Brain microvascular endothelial cell (primary cell): ENCODE measurements around the gene RERE.

ENCODE experiments used
- DNase-seq: peaks from one replicate; pipeline ENCODE4 v3.0.0-alpha.2; 2020
- H3K27ac ChIP-seq: fragments of 250-450 bp; sonication (Bioruptor Pico); 2 replicates; pipeline ENCODE4 v1.5.1; 2020; ENCODE audit warnings: mild to moderate bottlenecking, moderate library complexity
- H3K27me3 ChIP-seq: fragments of 250-450 bp; sonication (Bioruptor Pico); replicated peaks from 2 replicates; pipeline ENCODE4 v1.5.1; 2020; ENCODE audit warnings: mild to moderate bottlenecking
- H3K36me3 ChIP-seq: fragments of 250-450 bp; sonication (Bioruptor Pico); replicated peaks from 2 replicates; pipeline ENCODE4 v1.5.1; 2020; ENCODE audit warnings: mild to moderate bottlenecking
- H3K4me3 ChIP-seq: 2 replicates; pipeline ENCODE4 v1.5.1; 2011; ENCODE audit warnings: low read depth, mild to moderate bottlenecking, control low read depth, low read length, moderate library complexity
- in situ Hi-C: cut with HindIII; loops from 2 replicates; pipeline ENCODE4 v1.10.0; 2017; ENCODE audit warnings: low sequenced_read_pairs, low pct_ligation_motif_present
- TF ChIP-seq, protein P1 (sequence below): IDR thresholded peaks from 2 replicates; pipeline ENCODE4 v1.5.1; 2011; ENCODE audit warnings: low read depth, mild to moderate bottlenecking, moderate library complexity, low read length, control low read depth, inconsistent platforms; ENCODE audit errors: missing control alignments

The RERE gene

DNA sequence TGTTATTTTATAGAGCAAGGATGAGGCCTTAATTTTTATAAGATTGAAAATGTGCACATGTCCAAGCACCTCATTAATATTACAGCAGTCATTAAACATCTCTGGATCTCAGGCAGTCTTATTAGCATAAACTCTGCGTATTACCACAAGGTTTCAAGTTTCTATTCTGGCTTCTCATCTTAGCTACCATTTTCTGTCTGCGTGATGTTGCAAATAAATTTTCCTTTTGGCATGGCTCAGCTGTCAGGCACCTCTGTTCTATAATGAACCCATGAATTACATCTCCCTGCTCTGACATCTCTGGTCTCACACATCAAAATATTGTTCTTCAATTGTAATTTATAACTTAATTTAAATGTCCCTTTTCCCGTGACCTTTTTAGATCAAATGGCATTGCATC is 343.1 kb downstream of the RERE start:
- no peak overlapping the region for H3K27ac ChIP-seq
- H3K27me3 ChIP-seq, result no peaks in the 10 kb centered on the region
- in situ Hi-C loops, result no loop called here
- H3K4me3 ChIP-seq, result no peak overlapping the region
- TF ChIP-seq, protein P1, sequence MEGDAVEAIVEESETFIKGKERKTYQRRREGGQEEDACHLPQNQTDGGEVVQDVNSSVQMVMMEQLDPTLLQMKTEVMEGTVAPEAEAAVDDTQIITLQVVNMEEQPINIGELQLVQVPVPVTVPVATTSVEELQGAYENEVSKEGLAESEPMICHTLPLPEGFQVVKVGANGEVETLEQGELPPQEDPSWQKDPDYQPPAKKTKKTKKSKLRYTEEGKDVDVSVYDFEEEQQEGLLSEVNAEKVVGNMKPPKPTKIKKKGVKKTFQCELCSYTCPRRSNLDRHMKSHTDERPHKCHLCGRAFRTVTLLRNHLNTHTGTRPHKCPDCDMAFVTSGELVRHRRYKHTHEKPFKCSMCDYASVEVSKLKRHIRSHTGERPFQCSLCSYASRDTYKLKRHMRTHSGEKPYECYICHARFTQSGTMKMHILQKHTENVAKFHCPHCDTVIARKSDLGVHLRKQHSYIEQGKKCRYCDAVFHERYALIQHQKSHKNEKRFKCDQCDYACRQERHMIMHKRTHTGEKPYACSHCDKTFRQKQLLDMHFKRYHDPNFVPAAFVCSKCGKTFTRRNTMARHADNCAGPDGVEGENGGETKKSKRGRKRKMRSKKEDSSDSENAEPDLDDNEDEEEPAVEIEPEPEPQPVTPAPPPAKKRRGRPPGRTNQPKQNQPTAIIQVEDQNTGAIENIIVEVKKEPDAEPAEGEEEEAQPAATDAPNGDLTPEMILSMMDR, result no peak
- no peaks in the 10 kb centered on the region for H3K36me3 ChIP-seq
- DNase-seq, result no peak

DNA sequence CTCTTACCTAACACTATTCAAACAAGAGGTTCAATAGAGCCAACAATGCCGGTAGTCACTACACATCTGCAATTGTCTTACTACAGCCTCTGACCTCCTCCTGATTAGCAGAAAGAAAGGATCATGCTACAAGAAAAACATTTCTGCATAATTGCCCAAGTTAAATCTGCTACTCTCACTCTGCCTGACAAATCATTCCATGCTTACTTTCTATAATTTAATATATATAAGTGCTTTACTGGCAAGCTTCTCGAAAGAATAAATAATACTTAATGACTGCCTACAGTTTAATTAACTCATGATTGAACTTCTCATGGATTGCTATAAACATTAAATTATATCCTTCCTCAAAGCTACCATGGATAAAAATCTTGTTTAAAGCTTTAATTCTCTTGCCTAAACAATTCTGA is 343.5 kb downstream of the RERE start:
- in situ Hi-C loops, result no loop called here
- no peaks in the 10 kb centered on the region for H3K36me3 ChIP-seq
- DNase-seq, result no peak
- no peak overlapping the region for H3K4me3 ChIP-seq
- TF ChIP-seq, protein P1, result no peak
- no peaks in the 10 kb centered on the region for H3K27me3 ChIP-seq
- H3K27ac ChIP-seq, result no peak overlapping the region

DNA sequence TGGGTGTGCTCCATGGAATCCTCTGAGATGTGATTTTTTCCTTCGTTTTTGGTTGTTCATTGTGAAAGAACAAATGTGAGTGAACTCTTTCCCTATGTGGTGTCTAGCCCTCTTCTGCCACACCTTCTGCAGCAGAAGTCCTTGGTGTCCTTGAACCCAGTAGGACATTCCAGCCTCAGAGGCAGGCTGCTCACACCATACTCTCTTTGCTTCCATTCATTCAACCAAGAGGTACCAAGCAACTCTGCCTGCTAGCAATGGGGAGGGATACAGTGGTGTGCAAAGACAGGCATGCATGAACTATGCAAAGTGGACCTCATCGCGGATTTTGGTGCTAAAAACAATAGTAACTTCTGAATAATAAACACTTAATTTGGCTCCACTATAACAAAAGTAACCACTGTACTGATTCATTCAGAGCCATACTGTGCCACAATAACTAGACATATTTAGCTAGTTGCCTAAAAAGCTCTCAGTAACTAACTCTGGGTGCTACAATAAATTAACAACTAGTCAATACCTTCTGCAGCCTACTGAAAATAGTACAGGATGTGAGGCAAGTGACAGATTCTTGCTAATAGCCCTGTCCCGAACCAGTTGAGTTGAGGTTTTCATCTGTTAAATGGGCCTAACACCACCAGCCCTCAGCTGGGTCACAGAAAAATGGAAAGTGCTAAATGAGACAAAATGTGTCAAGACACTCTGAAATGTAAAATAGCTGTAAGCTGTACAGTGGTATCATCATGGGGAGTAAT is 344.1 kb downstream of the RERE start:
- H3K27me3 ChIP-seq, result no peaks in the 10 kb centered on the region
- H3K36me3 ChIP-seq, result no peaks in the 10 kb centered on the region
- in situ Hi-C loops, result no loop called here
- DNase-seq, result no peak
- H3K27ac ChIP-seq, result no peak overlapping the region
- no peak overlapping the region for H3K4me3 ChIP-seq
- TF ChIP-seq, protein P1, result no peak

DNA sequence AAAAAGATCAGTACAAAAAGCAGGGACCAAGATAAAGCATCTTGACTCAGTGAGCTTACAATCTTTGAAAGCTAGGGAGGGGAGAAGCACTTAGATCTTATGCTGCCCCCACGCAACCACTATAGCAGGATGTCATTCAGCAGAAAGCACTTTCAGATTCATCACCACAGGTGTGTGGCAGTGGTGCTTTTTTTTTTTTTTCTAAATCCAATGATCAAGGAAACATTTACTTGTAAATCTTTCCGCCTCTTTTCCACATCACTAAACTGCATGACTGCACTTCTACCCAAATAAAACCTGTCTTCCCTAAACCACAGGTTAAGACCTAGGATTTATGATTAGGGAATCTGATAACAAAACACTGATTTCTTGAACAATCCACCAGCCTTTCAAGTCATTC is 344.8 kb downstream of the RERE start:
- H3K4me3 ChIP-seq, result no peak overlapping the region
- in situ Hi-C loops, result no loop called here
- DNase-seq, result no peak
- no peaks in the 10 kb centered on the region for H3K36me3 ChIP-seq
- TF ChIP-seq, protein P1, result no peak
- H3K27me3 ChIP-seq, result no peaks in the 10 kb centered on the region
- no peak overlapping the region for H3K27ac ChIP-seq

DNA sequence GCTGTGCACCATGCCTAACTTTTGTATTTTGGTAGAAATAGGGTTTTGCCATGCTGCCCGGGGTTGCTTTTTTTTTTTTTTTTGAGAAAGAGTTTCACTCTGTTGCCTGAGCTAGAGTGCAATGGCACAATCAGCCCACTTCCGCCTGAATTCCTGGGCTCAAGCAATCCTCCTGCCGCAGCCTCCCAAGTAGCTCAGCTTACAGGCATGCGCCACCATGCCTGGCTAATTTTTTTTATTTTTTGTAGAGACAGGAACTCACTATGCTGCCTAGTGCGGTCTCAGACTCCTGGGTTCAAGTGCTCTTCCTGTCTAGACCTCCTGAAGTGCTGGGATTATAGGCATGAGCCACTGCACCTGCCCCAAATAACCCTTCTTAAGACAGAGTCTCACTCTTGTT is 346.0 kb downstream of the RERE start:
- DNase-seq, result no peak
- in situ Hi-C loops, result no loop called here
- TF ChIP-seq, protein P1, result no peak
- H3K36me3 ChIP-seq, result no peaks in the 10 kb centered on the region
- H3K27me3 ChIP-seq, result no peaks in the 10 kb centered on the region
- H3K4me3 ChIP-seq, result no peak overlapping the region
- no peak overlapping the region for H3K27ac ChIP-seq

DNA sequence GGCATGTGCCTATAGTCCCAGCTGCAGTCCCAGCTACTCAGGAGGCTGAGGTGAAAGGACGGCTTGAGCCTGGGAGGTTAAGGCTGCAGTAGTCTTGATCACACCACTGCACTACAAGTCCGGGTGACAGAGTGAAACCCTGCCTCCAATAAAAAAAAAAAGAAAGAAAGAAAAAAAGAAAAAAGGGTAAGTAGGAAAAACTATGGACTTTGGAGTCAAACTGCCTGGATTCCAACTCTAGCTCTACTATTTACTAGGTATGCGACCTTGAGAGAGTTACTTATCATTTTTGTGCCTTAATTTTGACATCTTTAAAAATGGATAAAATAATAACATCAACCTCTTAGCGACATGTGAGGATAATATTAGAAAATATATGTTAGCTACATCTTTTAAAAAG is 348.7 kb downstream of the RERE start:
- in situ Hi-C loops, result no loop called here
- DNase-seq, result no peak
- TF ChIP-seq, protein P1, result no peak
- H3K4me3 ChIP-seq, result no peak overlapping the region
- H3K36me3 ChIP-seq, result no peaks in the 10 kb centered on the region
- no peak overlapping the region for H3K27ac ChIP-seq
- no peaks in the 10 kb centered on the region for H3K27me3 ChIP-seq
